Brain microvascular endothelial cell (primary cell): ENCODE results near the gene EHD1.

ENCODE experiments used
- DNase-seq: peaks from one replicate; pipeline ENCODE4 v3.0.0-alpha.2; 2020
- H3K27ac ChIP-seq: fragments of 250-450 bp; sonication (Bioruptor Pico); 2 replicates; pipeline ENCODE4 v1.5.1; 2020; ENCODE audit warnings: mild to moderate bottlenecking, moderate library complexity
- H3K27me3 ChIP-seq: fragments of 250-450 bp; sonication (Bioruptor Pico); replicated peaks from 2 replicates; pipeline ENCODE4 v1.5.1; 2020; ENCODE audit warnings: mild to moderate bottlenecking
- H3K36me3 ChIP-seq: fragments of 250-450 bp; sonication (Bioruptor Pico); replicated peaks from 2 replicates; pipeline ENCODE4 v1.5.1; 2020; ENCODE audit warnings: mild to moderate bottlenecking
- H3K4me3 ChIP-seq: 2 replicates; pipeline ENCODE4 v1.5.1; 2011; ENCODE audit warnings: low read depth, mild to moderate bottlenecking, control low read depth, low read length, moderate library complexity
- in situ Hi-C: cut with HindIII; loops from 2 replicates; pipeline ENCODE4 v1.10.0; 2017; ENCODE audit warnings: low sequenced_read_pairs, low pct_ligation_motif_present
- TF ChIP-seq, protein P1 (sequence below): IDR thresholded peaks from 2 replicates; pipeline ENCODE4 v1.5.1; 2011; ENCODE audit warnings: low read depth, mild to moderate bottlenecking, moderate library complexity, low read length, control low read depth, inconsistent platforms; ENCODE audit errors: missing control alignments

EHD1 gene

GRCh38 chr11:64864135-64864472, 14.3 kb downstream of the EHD1 start:
- H3K4me3 ChIP-seq: no peak overlapping the region
- in situ Hi-C loops: no loop called here
- TF ChIP-seq, protein P1, sequence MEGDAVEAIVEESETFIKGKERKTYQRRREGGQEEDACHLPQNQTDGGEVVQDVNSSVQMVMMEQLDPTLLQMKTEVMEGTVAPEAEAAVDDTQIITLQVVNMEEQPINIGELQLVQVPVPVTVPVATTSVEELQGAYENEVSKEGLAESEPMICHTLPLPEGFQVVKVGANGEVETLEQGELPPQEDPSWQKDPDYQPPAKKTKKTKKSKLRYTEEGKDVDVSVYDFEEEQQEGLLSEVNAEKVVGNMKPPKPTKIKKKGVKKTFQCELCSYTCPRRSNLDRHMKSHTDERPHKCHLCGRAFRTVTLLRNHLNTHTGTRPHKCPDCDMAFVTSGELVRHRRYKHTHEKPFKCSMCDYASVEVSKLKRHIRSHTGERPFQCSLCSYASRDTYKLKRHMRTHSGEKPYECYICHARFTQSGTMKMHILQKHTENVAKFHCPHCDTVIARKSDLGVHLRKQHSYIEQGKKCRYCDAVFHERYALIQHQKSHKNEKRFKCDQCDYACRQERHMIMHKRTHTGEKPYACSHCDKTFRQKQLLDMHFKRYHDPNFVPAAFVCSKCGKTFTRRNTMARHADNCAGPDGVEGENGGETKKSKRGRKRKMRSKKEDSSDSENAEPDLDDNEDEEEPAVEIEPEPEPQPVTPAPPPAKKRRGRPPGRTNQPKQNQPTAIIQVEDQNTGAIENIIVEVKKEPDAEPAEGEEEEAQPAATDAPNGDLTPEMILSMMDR: no peak

GRCh38 chr11:64863391-64864060, 14.9 kb downstream of the EHD1 start:
- DNase-seq: no peak
- Histone ChIP-seq H3K36me3 (peaks cover 17% of the 10 kb centered on the region), H3K27me3 (no peaks in the 10 kb centered on the region), H3K4me3 (no peak overlapping the region), H3K27ac (peak overlapping the region; percentile 83)
- TF ChIP-seq, protein P1: no peak
- in situ Hi-C loops: no loop called here

More at GRCh38 chr11:64864135-64864472, 14.3 kb downstream of the EHD1 start:
- Histone ChIP-seq H3K36me3 (peaks cover 11% of the 10 kb centered on the region), H3K27ac (peak overlapping the region; percentile 83), H3K27me3 (no peaks in the 10 kb centered on the region)
- no peak for DNase-seq

- TF ChIP-seq, protein P1: no peak
- in situ Hi-C loops: no loop called here
- Histone ChIP-seq H3K27me3 (no peaks in the 10 kb centered on the region), H3K27ac (peak overlapping the region; percentile 21), H3K36me3 (peaks cover 21% of the 10 kb centered on the region), H3K4me3 (no peak overlapping the region)
- DNase-seq: no peak
These were observed 15.4 kb downstream of the EHD1 start for GRCh38 chr11:64862987-64863390.

- H3K36me3 ChIP-seq: peaks cover 26% of the 10 kb centered on the region
- H3K27me3 ChIP-seq: no peaks in the 10 kb centered on the region
- no peak for DNase-seq
- H3K4me3 ChIP-seq: no peak overlapping the region
- in situ Hi-C loops: no loop called here
- TF ChIP-seq, protein P1: no peak
- H3K27ac ChIP-seq: no peak overlapping the region
These were observed 17.0 kb downstream of the EHD1 start for GRCh38 chr11:64861227-64861975.

DNA sequence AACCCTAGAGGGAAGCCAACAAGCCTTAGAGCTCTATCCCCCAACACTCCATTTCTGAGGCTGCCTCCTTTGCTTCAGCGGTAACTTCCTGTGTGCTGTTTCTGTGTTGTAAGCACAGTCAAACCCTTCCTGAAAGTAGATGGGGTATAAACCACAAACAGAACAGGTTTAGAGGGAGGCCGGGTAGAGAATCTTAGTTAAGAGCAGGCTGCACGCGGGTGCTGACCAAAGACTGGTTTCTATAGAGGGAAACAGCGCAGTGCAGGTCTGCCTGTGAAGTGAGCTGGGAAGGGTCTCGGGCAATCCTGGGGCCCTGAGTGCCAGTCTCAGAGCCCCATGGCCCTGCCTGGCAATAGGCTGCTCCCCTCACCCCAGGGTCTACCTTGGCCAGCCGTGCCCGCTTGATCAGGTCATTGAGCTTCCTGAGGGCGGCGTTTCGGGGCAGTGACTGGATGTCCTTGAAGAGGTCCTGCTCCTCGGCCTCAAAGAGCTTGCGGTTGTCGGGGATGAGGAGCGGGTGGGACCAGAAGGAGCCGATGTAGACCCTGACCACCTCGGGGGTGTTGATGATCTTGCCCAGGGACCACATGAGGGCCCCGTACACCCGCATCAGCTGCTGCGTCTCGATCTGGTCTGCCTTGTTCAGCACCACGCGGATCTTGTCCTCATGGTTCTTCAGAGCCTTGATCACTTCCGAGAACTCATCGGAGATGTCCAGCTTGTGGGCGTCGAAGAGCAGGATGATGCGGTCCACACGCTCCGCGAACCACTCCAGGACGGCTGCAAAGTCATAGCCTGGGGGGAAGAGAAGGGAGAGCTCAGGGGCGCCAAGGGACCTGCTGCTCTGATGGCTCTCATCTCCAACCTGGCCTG, 18.6 kb downstream of the EHD1 start:
- Histone ChIP-seq H3K27me3 (no peaks in the 10 kb centered on the region), H3K27ac (no peak overlapping the region), H3K4me3 (no peak overlapping the region), H3K36me3 (peaks cover 30% of the 10 kb centered on the region)
- in situ Hi-C loops: no loop called here
- DNase-seq: no peak
- TF ChIP-seq, protein P1: no peak
